Mesothelial cell of epicardium (in vitro differentiated cells): ENCODE results near the gene FSD1L. TPM values are rescaled to one million over a fixed set of nuclear protein-coding genes. Genes with fewer than 3 reads are reported as not detected.
A peak's percentile ranks its signal among the peaks of the same experiment; 100 is the strongest.

Experiments used
- DNase-seq, 2 experiments: peaks; one replicate each; pipeline ENCODE4 v3.0.0; 2021; ENCODE audit warnings: low spot score in 2 of 2; ENCODE audit not compliant: unreplicated experiment in 2 of 2
- H3K27ac Mint-ChIP-seq: 2 replicates; pipeline ENCODE4 v1.8.0; 2021; ENCODE audit warnings: mixed read lengths
- H3K27me3 Mint-ChIP-seq: 2 replicates; pipeline ENCODE4 v1.8.0; 2021; ENCODE audit warnings: low read depth, mixed read lengths
- H3K36me3 Mint-ChIP-seq: 2 replicates; pipeline ENCODE4 v1.8.0; 2021; ENCODE audit warnings: mixed read lengths
- H3K4me1 Mint-ChIP-seq: 2 replicates; pipeline ENCODE4 v1.8.0; 2021; ENCODE audit warnings: mixed read lengths
- H3K4me3 Mint-ChIP-seq: 2 replicates; pipeline ENCODE4 v1.8.0; 2021; ENCODE audit warnings: mild to moderate bottlenecking, moderate library complexity, mixed read lengths
- H3K9me3 Mint-ChIP-seq: 2 replicates; pipeline ENCODE4 v1.8.0; 2021; ENCODE audit warnings: mixed read lengths
- CTCF ChIP-seq: fragments of 200-600 bp; sonication (generic); IDR thresholded peaks from one replicate; pipeline ENCODE4 v1.5.0; 2021; ENCODE audit warnings: antibody characterized with exemption; ENCODE audit not compliant: unreplicated experiment
- total RNA-seq: library from RNA; stranded (reverse); gene quantifications from 3 replicates; pipeline ENCODE4 v1.2.1, GENCODE V29; 2021

FSD1L gene
- total RNA-seq, 1 donor from 2014 or later = 11.0 TPM

- no peak for DNase-seq
- H3K36me3 Mint-ChIP-seq = no peaks in the 10 kb centered on the region
- H3K4me3 Mint-ChIP-seq = no peak overlapping the region
- no peaks in the 10 kb centered on the region for H3K9me3 Mint-ChIP-seq
- H3K4me1 Mint-ChIP-seq = peaks cover 13% of the 10 kb centered on the region
- H3K27ac Mint-ChIP-seq = no peak overlapping the region
- no peak for TF ChIP-seq CTCF
- no peaks in the 10 kb centered on the region for H3K27me3 Mint-ChIP-seq
These were observed 29.0 kb upstream of the FSD1L start for GRCh38 chr9:105418588-105419500.

- Mint-ChIP-seq H3K27ac (no peak overlapping the region), H3K36me3 (no peaks in the 10 kb centered on the region), H3K27me3 (no peaks in the 10 kb centered on the region), H3K4me3 (no peak overlapping the region), H3K9me3 (no peaks in the 10 kb centered on the region), H3K4me1 (peaks cover 10% of the 10 kb centered on the region)
- TF ChIP-seq CTCF = no peak
- no peak for DNase-seq
These were observed 27.8 kb upstream of the FSD1L start for GRCh38 chr9:105419816-105420597.

GRCh38 chr9:105421154-105421553 lies 26.7 kb upstream of the FSD1L start:
- H3K27ac Mint-ChIP-seq = no peak overlapping the region
- H3K4me1 Mint-ChIP-seq = peaks cover 7% of the 10 kb centered on the region
- H3K36me3 Mint-ChIP-seq = no peaks in the 10 kb centered on the region
- no peak for TF ChIP-seq CTCF
- no peaks in the 10 kb centered on the region for H3K9me3 Mint-ChIP-seq
- DNase-seq = no peak
- no peak overlapping the region for H3K4me3 Mint-ChIP-seq
- H3K27me3 Mint-ChIP-seq = no peaks in the 10 kb centered on the region

DNA sequence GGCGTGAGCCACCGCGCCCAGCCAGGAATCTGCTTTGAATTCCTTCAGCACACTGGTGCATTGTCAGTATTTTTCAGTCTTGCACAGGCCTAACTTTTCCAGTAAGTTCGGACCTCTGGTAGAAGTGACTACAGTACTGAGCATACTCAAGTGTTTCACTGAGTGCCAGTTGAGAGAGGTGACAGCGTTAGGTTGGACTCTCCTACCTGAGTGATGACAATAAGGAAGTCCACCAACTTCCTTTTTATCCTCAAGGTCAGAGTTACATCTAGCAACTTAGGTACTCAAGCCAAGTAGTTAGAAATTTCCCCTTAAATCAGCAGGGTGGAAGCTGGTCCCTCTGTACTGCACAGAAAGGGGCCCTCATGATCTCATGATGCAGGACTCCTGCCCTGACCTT lies 26.0 kb upstream of the FSD1L start:
- no peak overlapping the region for H3K27ac Mint-ChIP-seq
- TF ChIP-seq CTCF = no peak
- H3K36me3 Mint-ChIP-seq = no peaks in the 10 kb centered on the region
- H3K27me3 Mint-ChIP-seq = no peaks in the 10 kb centered on the region
- peaks cover 7% of the 10 kb centered on the region for H3K4me1 Mint-ChIP-seq
- H3K4me3 Mint-ChIP-seq = no peak overlapping the region
- H3K9me3 Mint-ChIP-seq = no peaks in the 10 kb centered on the region
- no peak for DNase-seq

- DNase-seq = no peak
These were observed 21.9 kb upstream of the FSD1L start for GRCh38 chr9:105425816-105426433.

More at GRCh38 chr9:105425816-105426433, 21.9 kb upstream of the FSD1L start:
- no peaks in the 10 kb centered on the region for H3K9me3 Mint-ChIP-seq
- peak; percentile 44 for TF ChIP-seq CTCF
- H3K4me1 Mint-ChIP-seq = no peaks in the 10 kb centered on the region
- no peaks in the 10 kb centered on the region for H3K27me3 Mint-ChIP-seq
- no peaks in the 10 kb centered on the region for H3K36me3 Mint-ChIP-seq
- no peak overlapping the region for H3K27ac Mint-ChIP-seq
- no peak overlapping the region for H3K4me3 Mint-ChIP-seq
